NT2/D1 (cell line): ENCODE measurements around the gene SEC14L2.

Source experiments
- SUZ12 ChIP-seq: IDR thresholded peaks from 2 replicates; pipeline ENCODE4 v1.6.1; 2011; ENCODE audit not compliant: insufficient read length, insufficient read depth; ENCODE audit errors: extremely low read depth
- YY1 ChIP-seq: IDR thresholded peaks from 2 replicates; pipeline ENCODE4 v1.6.1; 2011; ENCODE audit not compliant: insufficient read length, insufficient read depth
- ZNF274 ChIP-seq: IDR thresholded peaks from 2 replicates; pipeline ENCODE4 v1.6.1; 2011; ENCODE audit warnings: mild to moderate bottlenecking, low read depth, low read length

DNA sequence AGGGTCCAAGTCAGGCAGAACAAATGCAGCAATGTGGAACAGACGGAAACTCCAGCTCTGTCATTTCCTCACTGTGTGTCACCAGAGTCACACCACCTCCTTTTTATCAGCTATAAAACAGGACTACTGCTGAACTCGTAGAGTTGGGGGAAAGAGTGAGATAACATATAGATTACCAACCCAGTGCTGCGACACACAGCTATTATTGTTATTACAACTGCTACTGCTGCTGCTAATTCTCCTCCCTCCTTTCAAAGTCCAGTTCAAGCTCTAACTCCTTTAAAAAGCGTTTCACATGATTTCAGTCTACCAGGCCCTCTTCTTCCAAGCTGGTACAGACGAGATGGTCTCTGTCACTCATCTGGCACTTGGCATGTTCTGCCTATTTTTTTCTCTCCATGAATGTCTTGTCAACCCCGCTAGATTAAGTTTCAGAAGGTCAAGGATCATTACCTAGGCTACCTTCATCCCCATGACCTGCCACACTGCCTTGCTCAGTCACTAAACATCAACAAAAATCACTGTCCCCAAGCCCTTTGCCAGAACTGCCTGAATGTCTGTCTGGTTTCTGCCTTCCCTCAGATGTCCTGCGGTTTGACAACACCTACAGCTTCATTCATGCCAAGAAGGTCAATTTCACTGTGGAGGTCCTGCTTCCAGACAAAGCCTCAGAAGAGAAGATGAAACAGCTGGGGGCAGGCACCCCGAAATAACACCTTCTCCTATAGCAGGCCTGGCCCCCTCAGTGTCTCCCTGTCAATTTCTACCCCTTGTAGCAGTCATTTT, 25.1 kb downstream of the SEC14L2 start:
- TF ChIP-seq YY1 (no peak), SUZ12 (no peak), ZNF274 (no peak)
